Osteoblast (primary cell): ENCODE data around the gene XYLT2. TPM values are rescaled to one million over a fixed set of nuclear protein-coding genes. Genes with fewer than 3 reads are reported as not detected.
A peak's percentile ranks its signal among the peaks of the same experiment; 100 is the strongest.

Experiments used
- DNase-seq: peaks from one replicate; pipeline ENCODE4 v3.0.0; 2011; ENCODE audit warnings: low spot score, mixed read lengths; ENCODE audit not compliant: insufficient read length; ENCODE audit errors: missing footprints
- H2AFZ ChIP-seq: 2 replicates; pipeline ENCODE4 v1.6.0; 2011; ENCODE audit warnings: mild to moderate bottlenecking, low read length
- H3K27ac ChIP-seq: 2 replicates; pipeline ENCODE4 v1.5.1; 2011; ENCODE audit warnings: mild to moderate bottlenecking, low read depth, low read length, moderate library complexity
- H3K27me3 ChIP-seq: 2 replicates; pipeline ENCODE4 v1.6.0; 2012; ENCODE audit warnings: mild to moderate bottlenecking, control low read depth, inconsistent platforms, low read length, moderate library complexity; ENCODE audit not compliant: insufficient read depth
- H3K36me3 ChIP-seq: 2 replicates; pipeline ENCODE4 v1.5.1; 2011; ENCODE audit warnings: mild to moderate bottlenecking, low read length, control low read depth, moderate library complexity; ENCODE audit not compliant: insufficient read depth
- H3K4me1 ChIP-seq: 2 replicates; pipeline ENCODE4 v1.5.1; 2011; ENCODE audit warnings: mild to moderate bottlenecking, low read length, control low read depth, moderate library complexity; ENCODE audit not compliant: insufficient read depth
- H3K4me2 ChIP-seq: 2 replicates; pipeline ENCODE4 v1.6.0; 2011; ENCODE audit warnings: mild to moderate bottlenecking, low read length; ENCODE audit not compliant: insufficient read depth
- H3K4me3 ChIP-seq: fragments of 200-600 bp; sonication (generic); 3 replicates; pipeline ENCODE4 v1.5.1; 2012; ENCODE audit warnings: mild to moderate bottlenecking, low read length, inconsistent platforms; ENCODE audit not compliant: insufficient read depth
- H3K79me2 ChIP-seq: 2 replicates; pipeline ENCODE4 v1.6.0; 2012; ENCODE audit warnings: mild to moderate bottlenecking, low read length, control low read depth, inconsistent platforms; ENCODE audit not compliant: insufficient read depth
- H3K9me3 ChIP-seq: 2 replicates; pipeline ENCODE4 v1.5.1; 2011; ENCODE audit warnings: low read depth, low read length, control low read depth
- H4K20me1 ChIP-seq: 2 replicates; pipeline ENCODE4 v1.6.0; 2012; ENCODE audit warnings: mild to moderate bottlenecking, low read length, control low read depth; ENCODE audit not compliant: insufficient read depth
- total RNA-seq: library from RNA; depleted of rRNA; stranded (reverse); fragments of >200 nt; gene quantifications from 2 replicates; pipeline ENCODE4 v1.2.3, GENCODE V29; 2012
- TF ChIP-seq, protein P1 (sequence below): IDR thresholded peaks from 2 replicates; pipeline ENCODE4 v1.5.1; 2011; ENCODE audit warnings: mild to moderate bottlenecking, low read depth, low read length, moderate library complexity; ENCODE audit errors: extremely low read depth

The XYLT2 gene
- total RNA-seq, 1 donor = 40.5 TPM

DNA sequence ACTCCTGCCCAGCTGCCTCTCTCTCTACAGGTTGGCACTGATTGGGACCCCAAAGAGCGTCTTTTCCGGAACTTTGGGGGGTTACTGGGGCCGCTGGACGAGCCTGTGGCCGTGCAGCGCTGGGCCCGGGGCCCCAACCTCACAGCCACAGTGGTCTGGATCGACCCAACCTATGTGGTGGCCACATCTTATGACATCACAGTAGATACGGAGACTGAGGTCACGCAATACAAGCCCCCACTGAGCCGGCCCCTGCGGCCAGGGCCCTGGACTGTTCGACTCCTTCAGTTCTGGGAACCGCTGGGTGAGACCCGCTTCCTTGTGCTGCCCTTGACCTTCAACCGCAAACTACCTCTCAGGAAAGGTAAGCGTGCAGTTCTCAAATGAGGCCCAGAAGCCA, 12.3 kb downstream of the XYLT2 start:
- H3K27ac ChIP-seq = no peak overlapping the region
- H3K9me3 ChIP-seq = no peaks in the 10 kb centered on the region
- H3K27me3 ChIP-seq = no peaks in the 10 kb centered on the region
- peaks cover 6% of the 10 kb centered on the region for H3K4me1 ChIP-seq
- no peak overlapping the region for H2AFZ ChIP-seq
- H4K20me1 ChIP-seq = peaks cover 37% of the 10 kb centered on the region
- TF ChIP-seq, protein P1, sequence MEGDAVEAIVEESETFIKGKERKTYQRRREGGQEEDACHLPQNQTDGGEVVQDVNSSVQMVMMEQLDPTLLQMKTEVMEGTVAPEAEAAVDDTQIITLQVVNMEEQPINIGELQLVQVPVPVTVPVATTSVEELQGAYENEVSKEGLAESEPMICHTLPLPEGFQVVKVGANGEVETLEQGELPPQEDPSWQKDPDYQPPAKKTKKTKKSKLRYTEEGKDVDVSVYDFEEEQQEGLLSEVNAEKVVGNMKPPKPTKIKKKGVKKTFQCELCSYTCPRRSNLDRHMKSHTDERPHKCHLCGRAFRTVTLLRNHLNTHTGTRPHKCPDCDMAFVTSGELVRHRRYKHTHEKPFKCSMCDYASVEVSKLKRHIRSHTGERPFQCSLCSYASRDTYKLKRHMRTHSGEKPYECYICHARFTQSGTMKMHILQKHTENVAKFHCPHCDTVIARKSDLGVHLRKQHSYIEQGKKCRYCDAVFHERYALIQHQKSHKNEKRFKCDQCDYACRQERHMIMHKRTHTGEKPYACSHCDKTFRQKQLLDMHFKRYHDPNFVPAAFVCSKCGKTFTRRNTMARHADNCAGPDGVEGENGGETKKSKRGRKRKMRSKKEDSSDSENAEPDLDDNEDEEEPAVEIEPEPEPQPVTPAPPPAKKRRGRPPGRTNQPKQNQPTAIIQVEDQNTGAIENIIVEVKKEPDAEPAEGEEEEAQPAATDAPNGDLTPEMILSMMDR = no peak
- H3K79me2 ChIP-seq = peaks cover 4% of the 10 kb centered on the region
- no peak overlapping the region for H3K4me2 ChIP-seq
- peaks cover 75% of the 10 kb centered on the region for H3K36me3 ChIP-seq
- no peak overlapping the region for H3K4me3 ChIP-seq
- DNase-seq = peak; percentile 35

DNA sequence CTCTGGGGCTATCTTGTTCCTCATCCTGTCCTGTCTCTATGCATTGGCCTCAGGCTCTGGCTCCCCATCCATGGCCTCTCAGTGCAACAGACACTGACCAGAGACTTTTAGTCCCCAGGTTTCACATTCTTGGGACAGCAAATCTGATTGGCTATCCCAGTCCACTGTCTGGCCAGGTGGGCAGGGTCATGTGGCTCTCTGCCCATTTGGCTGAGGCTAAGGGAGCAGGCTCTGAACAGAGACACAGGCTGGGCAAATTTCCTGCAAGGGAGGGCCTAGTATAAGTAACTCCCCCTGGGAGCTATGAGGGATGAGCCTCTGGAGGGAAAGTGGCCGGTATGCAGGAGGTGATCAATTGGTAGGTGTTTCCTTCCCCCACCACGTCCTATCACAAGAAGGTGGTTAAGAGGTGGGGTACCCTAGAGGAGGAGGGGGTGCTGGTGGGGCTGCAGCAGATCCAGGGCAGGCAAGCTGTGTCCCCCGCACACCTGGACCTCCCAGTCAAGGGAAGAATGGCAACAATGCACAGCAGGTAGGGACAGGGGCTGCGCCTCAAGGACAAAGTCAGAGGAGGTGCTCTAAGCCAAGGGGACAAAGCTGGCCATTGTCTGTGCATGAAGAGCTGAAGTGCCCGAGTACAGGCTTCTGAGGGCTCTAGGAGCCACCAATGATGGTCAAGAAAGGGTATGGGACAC, 13.2 kb downstream of the XYLT2 start:
- H3K4me2 ChIP-seq = no peak overlapping the region
- H3K79me2 ChIP-seq = peaks cover 3% of the 10 kb centered on the region
- no peaks in the 10 kb centered on the region for H3K27me3 ChIP-seq
- peak; percentile 63 for DNase-seq
- no peaks in the 10 kb centered on the region for H3K9me3 ChIP-seq
- peaks cover 28% of the 10 kb centered on the region for H4K20me1 ChIP-seq
- H2AFZ ChIP-seq = no peak overlapping the region
- H3K4me1 ChIP-seq = peaks cover 7% of the 10 kb centered on the region
- H3K27ac ChIP-seq = no peak overlapping the region
- TF ChIP-seq, protein P1 = no peak
- H3K4me3 ChIP-seq = no peak overlapping the region
- H3K36me3 ChIP-seq = peaks cover 67% of the 10 kb centered on the region

DNA sequence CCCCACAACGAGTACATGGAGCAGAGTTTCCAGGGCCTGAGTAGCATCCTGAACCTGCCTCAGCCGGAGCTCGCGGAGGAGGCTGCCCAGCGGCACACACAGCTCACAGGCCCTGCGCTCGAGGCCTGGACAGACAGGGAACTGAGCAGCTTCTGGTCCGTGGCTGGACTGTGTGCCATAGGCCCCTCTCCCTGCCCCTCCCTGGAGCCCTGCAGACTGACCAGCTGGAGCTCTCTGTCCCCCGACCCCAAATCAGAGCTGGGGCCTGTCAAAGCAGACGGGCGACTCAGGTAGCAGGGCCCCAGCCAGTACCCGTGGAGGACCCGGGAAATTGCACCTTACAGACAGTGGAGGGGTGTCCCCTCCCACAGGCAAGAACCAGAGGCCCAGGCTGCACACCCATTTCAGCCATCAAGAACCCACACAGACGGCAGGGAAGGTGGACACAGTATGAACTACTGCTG, 14.1 kb downstream of the XYLT2 start:
- no peak overlapping the region for H2AFZ ChIP-seq
- H3K9me3 ChIP-seq = no peaks in the 10 kb centered on the region
- no peak overlapping the region for H3K4me2 ChIP-seq
- H4K20me1 ChIP-seq = peaks cover 24% of the 10 kb centered on the region
- H3K27ac ChIP-seq = no peak overlapping the region
- H3K4me3 ChIP-seq = no peak overlapping the region
- H3K79me2 ChIP-seq = no peaks in the 10 kb centered on the region
- peaks cover 13% of the 10 kb centered on the region for H3K4me1 ChIP-seq
- TF ChIP-seq, protein P1 = no peak
- peak; percentile 75 for DNase-seq
- H3K27me3 ChIP-seq = no peaks in the 10 kb centered on the region
- peaks cover 58% of the 10 kb centered on the region for H3K36me3 ChIP-seq

DNA sequence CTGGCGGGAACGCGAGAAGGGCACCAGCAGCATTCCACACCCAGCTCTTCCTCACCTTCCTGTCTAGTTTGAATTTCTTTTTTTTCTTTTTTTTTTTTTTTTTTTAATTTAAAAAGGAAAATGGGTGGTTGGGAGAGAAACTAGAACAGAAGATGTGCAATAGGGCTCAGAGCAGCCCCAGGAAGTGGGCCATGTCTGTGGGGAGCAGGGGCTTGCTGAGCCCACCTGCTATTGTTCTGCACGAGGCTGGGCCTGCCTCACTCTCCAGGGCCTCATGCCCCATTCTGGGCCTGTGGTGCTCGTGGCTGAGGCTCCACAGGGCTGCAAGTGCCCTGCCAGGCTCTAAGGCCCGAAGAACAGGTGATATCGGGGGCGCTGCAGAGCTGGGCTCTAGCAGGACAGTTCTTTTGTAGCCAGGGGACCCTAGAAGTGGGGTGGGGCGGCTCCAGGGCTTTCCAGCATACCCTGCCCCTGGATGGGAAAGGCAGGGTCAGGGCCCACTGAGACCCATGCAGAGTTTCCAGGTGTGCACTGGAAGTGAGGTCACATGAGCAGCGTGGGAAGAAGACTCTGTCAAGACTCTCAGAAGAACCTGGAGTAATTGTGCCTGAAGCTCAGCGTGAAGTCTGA, 14.7 kb downstream of the XYLT2 start:
- TF ChIP-seq, protein P1 = no peak
- no peak overlapping the region for H3K4me3 ChIP-seq
- peaks cover 28% of the 10 kb centered on the region for H4K20me1 ChIP-seq
- no peaks in the 10 kb centered on the region for H3K27me3 ChIP-seq
- H3K79me2 ChIP-seq = no peaks in the 10 kb centered on the region
- DNase-seq = peak; percentile 41
- H3K4me1 ChIP-seq = peaks cover 13% of the 10 kb centered on the region
- no peaks in the 10 kb centered on the region for H3K9me3 ChIP-seq
- no peak overlapping the region for H3K4me2 ChIP-seq
- no peak overlapping the region for H3K27ac ChIP-seq
- H2AFZ ChIP-seq = no peak overlapping the region
- peaks cover 54% of the 10 kb centered on the region for H3K36me3 ChIP-seq
